Testis (tissue), 2 donors: Measurements from ENCODE around the gene EPC1.

Source experiments
- POLR2A ChIP-seq: fragments of 450-650 bp; IDR thresholded peaks from one replicate; pipeline ENCODE4 v1.6.1; 2017; ENCODE audit warnings: antibody characterized with exemption, mild to moderate bottlenecking, moderate library complexity
- TF ChIP-seq, protein P1 (sequence below), 3 experiments: fragments of 450-650 bp in 2 of 3; fragments of 200-600 bp in 1 of 3; sonication (generic) in 1 of 3; IDR thresholded peaks; one replicate each; pipeline ENCODE4 v1.5.1; 2016 to 2019; ENCODE audit warnings: antibody characterized with exemption in 3 of 3, mild to moderate bottlenecking in 2 of 3, moderate library complexity in 1 of 3

DNA sequence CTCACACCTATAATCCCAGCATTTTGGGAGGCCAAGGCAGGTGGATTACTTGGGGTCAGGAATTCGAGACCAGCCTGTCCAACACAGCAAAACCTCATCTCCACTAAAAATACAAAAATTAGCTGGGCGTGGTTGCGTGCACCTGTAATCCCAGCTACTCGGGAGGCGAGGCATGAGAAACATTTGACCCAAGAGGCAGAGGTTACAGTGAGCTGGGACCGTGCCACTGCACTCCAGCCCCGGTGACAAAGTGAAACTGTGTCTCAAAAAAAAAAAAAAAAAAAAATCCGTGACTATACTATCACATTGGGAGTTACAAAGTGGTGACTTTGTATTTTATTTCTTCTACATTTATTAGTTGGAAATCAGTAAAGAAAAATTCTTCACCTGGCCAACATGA, 101.2 kb downstream of the EPC1 start:
- TF ChIP-seq, protein P1, sequence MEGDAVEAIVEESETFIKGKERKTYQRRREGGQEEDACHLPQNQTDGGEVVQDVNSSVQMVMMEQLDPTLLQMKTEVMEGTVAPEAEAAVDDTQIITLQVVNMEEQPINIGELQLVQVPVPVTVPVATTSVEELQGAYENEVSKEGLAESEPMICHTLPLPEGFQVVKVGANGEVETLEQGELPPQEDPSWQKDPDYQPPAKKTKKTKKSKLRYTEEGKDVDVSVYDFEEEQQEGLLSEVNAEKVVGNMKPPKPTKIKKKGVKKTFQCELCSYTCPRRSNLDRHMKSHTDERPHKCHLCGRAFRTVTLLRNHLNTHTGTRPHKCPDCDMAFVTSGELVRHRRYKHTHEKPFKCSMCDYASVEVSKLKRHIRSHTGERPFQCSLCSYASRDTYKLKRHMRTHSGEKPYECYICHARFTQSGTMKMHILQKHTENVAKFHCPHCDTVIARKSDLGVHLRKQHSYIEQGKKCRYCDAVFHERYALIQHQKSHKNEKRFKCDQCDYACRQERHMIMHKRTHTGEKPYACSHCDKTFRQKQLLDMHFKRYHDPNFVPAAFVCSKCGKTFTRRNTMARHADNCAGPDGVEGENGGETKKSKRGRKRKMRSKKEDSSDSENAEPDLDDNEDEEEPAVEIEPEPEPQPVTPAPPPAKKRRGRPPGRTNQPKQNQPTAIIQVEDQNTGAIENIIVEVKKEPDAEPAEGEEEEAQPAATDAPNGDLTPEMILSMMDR (IDR thresholded peaks at IDR 0.05), result no peak
- TF ChIP-seq POLR2A, result no peak
